Cardiac muscle cell (in vitro differentiated cells and primary cell): ENCODE results near the gene FAM187B. TPM values are rescaled to one million over a fixed set of nuclear protein-coding genes. Genes with fewer than 3 reads are reported as not detected.
A peak's percentile ranks its signal among the peaks of the same experiment; 100 is the strongest.

Experiments used
- DNase-seq, 2 donors: peaks; one replicate each; pipeline versions ENCODE4 v3.0.0 to v3.0.0-alpha.2; 2010 to 2017; ENCODE audit warnings: low read depth in 1 of 2, low spot score in 1 of 2
- H3K27ac ChIP-seq: fragments of 200-600 bp; sonication (generic); 2 replicates; pipeline ENCODE4 v1.5.1; 2016
- H3K27me3 ChIP-seq: fragments of 200-600 bp; sonication (generic); 2 replicates; pipeline ENCODE4 v1.6.0; 2016; ENCODE audit warnings: control low read depth
- H3K36me3 ChIP-seq: fragments of 200-600 bp; sonication (generic); 2 replicates; pipeline ENCODE4 v1.5.1; 2016; ENCODE audit warnings: control low read depth
- H3K4me1 ChIP-seq: fragments of 200-600 bp; sonication (generic); 2 replicates; pipeline ENCODE4 v1.8.1; 2017; ENCODE audit warnings: low read depth, mild to moderate bottlenecking, mixed run types
- H3K4me3 ChIP-seq: fragments of 200-600 bp; sonication (generic); 2 replicates; pipeline ENCODE4 v1.5.1; 2016; ENCODE audit warnings: mild to moderate bottlenecking
- H3K9me3 ChIP-seq: fragments of 200-600 bp; sonication (generic); 2 replicates; pipeline ENCODE4 v1.5.1; 2017; ENCODE audit warnings: low read depth, mild to moderate bottlenecking, control low read depth
- polyA plus RNA-seq: library from polyadenylated mRNA; unstranded; fragments of >200 nt; fragmentation: Nextera tagmentation; extraction: Ambion mirVana; gene quantifications from 2 replicates; pipeline ENCODE4 v1.2.1, GENCODE V29; 2016
- total RNA-seq: library from RNA; depleted of rRNA; stranded (reverse); fragments of >200 nt; gene quantifications from 2 replicates; pipeline ENCODE4 v1.2.3, GENCODE V29; 2016
- TF ChIP-seq, protein P1 (sequence below): IDR thresholded peaks from 2 replicates; pipeline ENCODE4 v1.5.1; 2012; ENCODE audit warnings: low read depth, mild to moderate bottlenecking, low read length

The FAM187B gene
- total and polyA plus RNA-seq, 2 experiments from 2014 or later: not detected

DNA sequence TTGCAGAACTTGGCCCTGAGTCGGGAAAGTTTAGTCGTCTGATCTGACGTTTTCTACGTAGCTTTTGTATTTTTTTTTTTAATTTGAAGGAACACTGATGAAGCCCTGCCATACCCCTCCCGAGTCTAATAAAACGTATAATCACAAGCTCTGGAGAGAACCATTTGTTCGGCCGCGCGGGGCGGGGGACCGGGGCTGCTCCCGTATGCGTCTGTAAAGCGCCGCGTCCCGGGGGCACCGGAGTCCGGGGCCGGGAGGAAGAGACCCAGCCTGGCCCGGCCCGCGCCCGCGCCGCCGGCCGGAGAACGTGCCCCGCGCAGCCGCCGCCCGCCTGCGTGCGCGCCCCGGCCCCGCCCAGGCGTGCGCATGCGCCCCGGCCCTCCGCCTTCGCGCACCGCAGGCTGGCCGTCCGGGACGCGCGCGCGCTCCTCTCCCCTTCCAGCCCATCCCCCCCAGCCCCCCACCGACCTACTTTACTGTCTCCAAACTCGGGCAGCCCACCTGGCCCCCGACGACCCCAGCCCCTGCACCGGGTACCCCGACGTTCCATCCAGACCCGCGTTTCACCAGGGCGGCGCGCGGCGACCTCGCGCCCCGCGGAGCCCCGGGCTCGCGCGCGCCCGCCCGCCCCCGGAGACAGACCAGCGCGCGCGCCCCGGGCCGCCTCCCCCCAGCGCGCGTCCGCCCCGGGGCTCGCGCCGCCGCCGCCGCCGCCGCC lies 39.4 kb upstream of the FAM187B start:
- no peaks in the 10 kb centered on the region for H3K27me3 ChIP-seq
- peak overlapping the region; percentile 96 for H3K27ac ChIP-seq
- H3K36me3 ChIP-seq: peaks cover 17% of the 10 kb centered on the region
- peak overlapping the region; percentile 97 for H3K4me3 ChIP-seq
- TF ChIP-seq, protein P1, sequence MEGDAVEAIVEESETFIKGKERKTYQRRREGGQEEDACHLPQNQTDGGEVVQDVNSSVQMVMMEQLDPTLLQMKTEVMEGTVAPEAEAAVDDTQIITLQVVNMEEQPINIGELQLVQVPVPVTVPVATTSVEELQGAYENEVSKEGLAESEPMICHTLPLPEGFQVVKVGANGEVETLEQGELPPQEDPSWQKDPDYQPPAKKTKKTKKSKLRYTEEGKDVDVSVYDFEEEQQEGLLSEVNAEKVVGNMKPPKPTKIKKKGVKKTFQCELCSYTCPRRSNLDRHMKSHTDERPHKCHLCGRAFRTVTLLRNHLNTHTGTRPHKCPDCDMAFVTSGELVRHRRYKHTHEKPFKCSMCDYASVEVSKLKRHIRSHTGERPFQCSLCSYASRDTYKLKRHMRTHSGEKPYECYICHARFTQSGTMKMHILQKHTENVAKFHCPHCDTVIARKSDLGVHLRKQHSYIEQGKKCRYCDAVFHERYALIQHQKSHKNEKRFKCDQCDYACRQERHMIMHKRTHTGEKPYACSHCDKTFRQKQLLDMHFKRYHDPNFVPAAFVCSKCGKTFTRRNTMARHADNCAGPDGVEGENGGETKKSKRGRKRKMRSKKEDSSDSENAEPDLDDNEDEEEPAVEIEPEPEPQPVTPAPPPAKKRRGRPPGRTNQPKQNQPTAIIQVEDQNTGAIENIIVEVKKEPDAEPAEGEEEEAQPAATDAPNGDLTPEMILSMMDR: no peak
- no peaks in the 10 kb centered on the region for H3K9me3 ChIP-seq
- DNase-seq: peak; percentile 78 to 80
- H3K4me1 ChIP-seq: peaks cover 6% of the 10 kb centered on the region

DNA sequence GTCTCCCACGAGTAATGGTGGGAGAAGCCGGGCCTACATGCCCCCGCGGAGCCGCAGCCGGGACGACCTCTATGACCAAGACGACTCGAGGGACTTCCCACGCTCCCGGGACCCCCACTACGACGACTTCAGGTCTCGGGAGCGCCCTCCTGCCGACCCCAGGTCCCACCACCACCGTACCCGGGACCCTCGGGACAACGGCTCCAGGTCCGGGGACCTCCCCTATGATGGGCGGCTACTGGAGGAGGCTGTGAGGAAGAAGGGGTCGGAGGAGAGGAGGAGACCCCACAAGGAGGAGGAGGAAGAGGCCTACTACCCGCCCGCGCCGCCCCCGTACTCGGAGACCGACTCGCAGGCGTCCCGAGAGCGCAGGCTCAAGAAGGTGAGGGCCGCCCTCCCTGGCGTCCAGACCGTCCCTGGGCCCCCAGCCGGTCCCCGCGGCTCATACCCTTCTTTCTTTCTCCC lies 38.8 kb upstream of the FAM187B start:
- no peak for DNase-seq
- TF ChIP-seq, protein P1: no peak
- Histone ChIP-seq H3K4me1 (peaks cover 6% of the 10 kb centered on the region), H3K27ac (peak overlapping the region; percentile 79), H3K4me3 (peak overlapping the region; percentile 97), H3K36me3 (peaks cover 17% of the 10 kb centered on the region), H3K27me3 (no peaks in the 10 kb centered on the region), H3K9me3 (no peaks in the 10 kb centered on the region)

DNA sequence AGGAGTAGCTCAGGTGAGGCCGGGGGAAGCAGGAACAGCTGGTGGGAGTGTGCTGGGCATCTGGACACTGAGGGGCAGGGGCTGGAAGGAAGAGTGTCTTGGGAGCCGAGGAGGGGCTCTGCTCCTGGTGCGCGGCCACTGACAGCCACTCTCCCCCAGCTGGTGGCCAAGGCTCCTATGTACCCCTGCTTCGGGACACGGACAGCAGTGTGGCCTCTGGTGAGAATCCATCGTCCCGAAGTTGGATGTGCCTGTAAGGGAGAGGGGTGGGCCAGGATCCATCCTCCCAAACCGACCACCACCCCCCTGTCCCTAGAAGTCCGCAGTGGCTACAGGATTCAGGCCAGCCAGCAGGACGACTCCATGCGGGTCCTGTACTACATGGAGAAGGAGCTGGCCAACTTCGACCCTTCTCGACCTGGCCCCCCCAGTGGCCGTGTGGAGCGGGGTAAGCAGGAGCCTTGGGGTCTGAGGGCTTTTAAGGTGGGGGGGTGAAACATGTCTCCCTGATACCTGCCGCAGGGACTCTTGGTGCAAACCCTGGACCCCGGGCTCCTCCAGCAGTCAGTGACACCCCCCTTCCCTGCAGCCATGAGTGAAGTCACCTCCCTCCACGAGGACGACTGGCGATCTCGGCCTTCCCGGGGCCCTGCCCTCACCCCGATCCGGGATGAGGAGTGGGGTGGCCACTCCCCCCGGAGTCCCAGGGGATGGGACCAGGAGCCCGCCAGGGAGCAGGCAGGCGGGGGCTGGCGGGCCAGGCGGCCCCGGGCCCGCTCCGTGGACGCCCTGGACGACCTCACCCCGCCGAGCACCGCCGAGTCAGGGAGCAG lies 38.2 kb upstream of the FAM187B start:
- peak overlapping the region; percentile 23 for H3K27ac ChIP-seq
- DNase-seq: no peak
- no peaks in the 10 kb centered on the region for H3K9me3 ChIP-seq

DNA sequence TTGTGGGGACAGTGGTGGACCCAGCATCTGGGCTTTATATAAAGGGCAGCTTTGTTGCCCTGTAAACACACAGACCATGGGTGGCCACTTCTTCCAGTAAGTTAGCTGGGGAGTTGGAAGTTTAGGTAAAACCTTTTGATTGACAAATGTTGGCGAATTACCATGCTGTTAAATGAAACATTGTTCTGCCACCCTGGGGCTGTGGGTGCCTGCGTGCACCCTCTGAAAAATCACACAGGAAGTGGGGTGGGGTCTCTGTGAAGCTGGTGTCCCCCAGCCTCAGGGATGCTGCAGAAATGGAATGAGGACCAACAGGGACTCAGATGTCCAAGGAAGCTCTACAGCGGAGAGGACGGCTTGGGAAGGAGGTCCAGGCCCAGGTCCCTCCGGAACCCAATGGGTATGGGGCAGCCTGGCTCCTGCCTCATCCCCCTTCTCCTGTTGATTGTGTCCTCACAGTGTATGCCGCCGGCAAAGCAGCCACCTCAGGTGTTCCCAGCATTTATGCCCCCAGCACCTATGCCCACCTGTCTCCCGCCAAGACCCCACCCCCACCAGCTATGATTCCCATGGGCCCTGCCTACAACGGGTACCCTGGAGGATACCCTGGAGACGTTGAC lies 37.5 kb upstream of the FAM187B start:
- H3K4me3 ChIP-seq: no peak overlapping the region
- TF ChIP-seq, protein P1: no peak

More for the DNA sequence above, 38.2 kb upstream of the FAM187B start:
- Histone ChIP-seq H3K4me3 (peak overlapping the region; percentile 97), H3K27me3 (no peaks in the 10 kb centered on the region), H3K36me3 (peaks cover 15% of the 10 kb centered on the region), H3K4me1 (peaks cover 6% of the 10 kb centered on the region)
- TF ChIP-seq, protein P1: no peak

DNA sequence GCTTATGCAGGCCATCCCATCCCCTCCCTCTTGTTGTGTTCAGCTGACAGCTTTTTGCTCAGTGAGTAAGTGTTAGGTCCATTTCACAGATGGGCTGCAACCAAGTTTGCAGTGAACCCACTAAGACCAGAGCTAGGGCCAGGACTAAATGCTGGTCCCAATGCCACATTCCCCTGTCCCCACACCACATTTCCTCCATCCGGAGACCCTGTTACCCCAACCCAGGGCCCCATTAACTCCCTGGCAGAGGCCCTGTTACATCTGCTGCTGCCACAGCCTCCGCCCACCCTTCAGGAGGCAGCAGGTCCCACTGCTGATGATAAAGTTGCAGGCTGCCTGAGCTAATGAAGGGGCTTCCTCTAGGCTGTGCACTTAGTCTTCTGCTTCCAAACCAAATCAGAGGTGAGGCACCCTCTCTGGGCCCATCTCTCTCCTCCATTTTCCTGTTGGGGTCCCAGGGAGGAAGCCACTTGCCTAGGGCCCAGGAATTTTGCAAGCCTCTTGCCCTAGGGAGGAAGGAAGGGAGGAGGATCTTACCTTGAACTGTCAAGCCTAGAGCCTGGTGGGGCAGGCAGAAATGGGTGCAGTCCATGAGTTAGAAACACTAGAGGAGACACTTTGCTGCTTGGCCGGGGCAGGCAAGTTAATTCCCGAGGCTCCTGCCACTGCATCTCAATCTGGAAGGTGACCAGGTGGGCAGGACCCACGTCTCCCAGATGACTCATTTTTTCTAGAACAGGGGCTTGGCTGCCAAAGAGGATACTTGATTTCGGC lies 36.8 kb upstream of the FAM187B start:
- Histone ChIP-seq H3K36me3 (peaks cover under 1% of the 10 kb centered on the region), H3K4me1 (peaks cover 6% of the 10 kb centered on the region), H3K27me3 (no peaks in the 10 kb centered on the region), H3K27ac (peak overlapping the region; percentile 4), H3K4me3 (no peak overlapping the region), H3K9me3 (no peaks in the 10 kb centered on the region)
- no peak for DNase-seq
- TF ChIP-seq, protein P1: no peak

More for the DNA sequence above, 37.5 kb upstream of the FAM187B start:
- no peak for DNase-seq
- peaks cover 6% of the 10 kb centered on the region for H3K4me1 ChIP-seq
- no peaks in the 10 kb centered on the region for H3K9me3 ChIP-seq
- peak overlapping the region; percentile 4 for H3K27ac ChIP-seq
- H3K27me3 ChIP-seq: no peaks in the 10 kb centered on the region
- peaks cover 7% of the 10 kb centered on the region for H3K36me3 ChIP-seq
